Sigmoid colon (tissue), 7 donors: Measurements from ENCODE around the gene QARS1. TPM values are rescaled to one million over a fixed set of nuclear protein-coding genes. Genes with fewer than 3 reads are reported as not detected.
A peak's percentile ranks its signal among the peaks of the same experiment; 100 is the strongest.

ENCODE experiments used
- DNase-seq: peaks from one replicate; pipeline ENCODE4 v3.0.0-alpha.2; 2019
- H3K27ac ChIP-seq, 4 donors: fragments of 200-600 bp; sonication (generic); one replicate each; pipeline ENCODE4 v1.5.1; 2016 to 2019; ENCODE audit warnings: mild to moderate bottlenecking in 1 of 4
- H3K27me3 ChIP-seq, 3 donors: fragments of 200-600 bp; sonication (generic); one replicate each; pipeline ENCODE4 v1.5.1; 2019; ENCODE audit warnings: mild to moderate bottlenecking in 1 of 3
- H3K36me3 ChIP-seq, 4 donors: fragments of 200-600 bp; sonication (generic); one replicate each; pipeline ENCODE4 v1.5.1; 2016 to 2019
- H3K4me1 ChIP-seq, 4 donors: fragments of 200-600 bp; sonication (generic); one replicate each; pipeline ENCODE4 v1.5.1; 2017 to 2019
- H3K4me3 ChIP-seq, 4 donors: fragments of 200-600 bp; sonication (generic); one replicate each; pipeline ENCODE4 v1.5.1; 2017 to 2019; ENCODE audit warnings: mild to moderate bottlenecking in 2 of 4, moderate library complexity in 1 of 4
- H3K9me3 ChIP-seq, 4 donors: fragments of 200-600 bp in 3 of 4; sonication (generic) in 3 of 4; one replicate each; pipeline versions ENCODE4 v1.5.1 to v1.6.1; 2013 to 2019
- CTCF ChIP-seq, 4 experiments: fragments of 450-650 bp in 3 of 4; fragments of 200-600 bp in 1 of 4; IDR thresholded peaks; one replicate each; pipeline ENCODE4 v1.5.1; 2016 to 2019; ENCODE audit warnings: antibody characterized with exemption in 4 of 4, mild to moderate bottlenecking in 3 of 4, moderate library complexity in 2 of 4
- EP300 ChIP-seq, 4 donors: sonication (generic); formaldehyde crosslinking; IDR thresholded peaks; one replicate each; pipeline ENCODE4 v1.6.1; 2017; ENCODE audit warnings: antibody characterized with exemption in 4 of 4
- POLR2A ChIP-seq, 2 donors: fragments of 450-650 bp; IDR thresholded peaks; one replicate each; pipeline ENCODE4 v1.6.1; 2016; ENCODE audit warnings: antibody characterized with exemption in 2 of 2, mild to moderate bottlenecking in 2 of 2, moderate library complexity in 2 of 2
- POLR2AphosphoS5 ChIP-seq, 4 donors: sonication (generic); formaldehyde crosslinking; IDR thresholded peaks; one replicate each; pipeline ENCODE4 v1.6.1; 2017; ENCODE audit warnings: antibody characterized with exemption in 4 of 4
- WGBS, 2 donors: extraction: QIAGEN DNeasy Blood & Tissue Kit; methylation state at CpG; one replicate each; pipeline ENCODE4 v1.1.7; 2013; 5-methylcytosine and 5-hydroxymethylcytosine counted together
- intact Hi-C: fragments of 100-400 bp; cut with DNase I; formaldehyde crosslinking; loops from one replicate; pipeline ENCODE4 v1.15.1; 2023
- polyA plus RNA-seq, 3 donors: library from polyadenylated mRNA; stranded (reverse); fragments of 200-250 nt; gene quantifications; one replicate each; pipeline ENCODE4 v1.2.3, GENCODE V29; 2013
- total RNA-seq, 4 donors: library from RNA; depleted of rRNA; stranded (reverse); fragments of >200 nt; gene quantifications; one replicate each; pipeline ENCODE4 v1.1.0, GENCODE V29; 2016
- donor health status: healthy with polysubstance abuse.
- donor health status: Bipolar disorder and iron deficiency.
- donor health status: healthy.

The QARS1 gene
- 100 to 1,000 TPM; 158 to 262 (median 202) TPM for total RNA-seq
- polyA plus RNA-seq: 100 to 1,000 TPM; 243 to 363 (median 245) TPM

DNA sequence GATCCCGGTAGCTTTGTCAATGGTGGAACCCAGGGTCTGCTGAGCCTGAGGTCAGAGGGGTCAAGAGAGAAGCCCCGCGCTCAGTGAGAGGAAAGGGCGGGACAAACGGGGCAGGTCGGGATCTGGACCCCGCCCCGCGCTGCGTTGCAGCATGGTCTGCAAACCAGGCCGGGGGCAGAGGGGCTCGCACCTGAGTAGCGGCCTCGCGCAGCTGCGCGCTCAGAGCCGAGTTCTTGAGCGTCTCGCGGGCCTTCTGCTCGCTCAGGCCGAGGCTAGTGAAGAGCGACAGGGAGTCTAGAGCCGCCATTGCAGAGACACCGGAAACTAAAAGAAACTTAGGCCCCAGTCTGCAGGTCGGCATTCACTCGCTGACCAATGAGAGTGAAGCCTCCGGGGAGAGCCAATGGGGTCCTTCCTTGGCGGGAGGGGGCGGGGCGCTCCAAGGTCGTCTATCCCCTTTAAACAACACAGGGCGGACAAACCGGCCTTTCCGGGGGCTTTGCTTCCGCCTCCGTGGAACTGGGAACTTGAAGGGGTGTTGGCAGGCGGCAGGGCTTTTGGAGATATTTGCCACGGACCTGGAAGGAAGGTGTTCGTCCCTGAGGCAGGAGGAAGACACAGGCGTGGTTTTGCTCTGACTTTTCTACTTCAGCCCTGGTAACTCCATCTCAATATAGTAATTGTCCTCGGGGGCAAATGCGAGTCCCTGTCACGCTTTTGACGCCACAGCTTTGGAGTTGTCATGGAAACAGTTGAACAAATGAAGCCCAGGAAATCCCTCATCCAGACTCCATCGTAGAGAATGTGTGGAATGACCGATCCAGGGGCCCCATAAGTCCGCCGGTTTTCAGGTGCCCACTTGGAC is at the start of gene QARS1:
Gene QARS1, minus strand, starts transcription at position 331 of the 865 bp plus-strand sequence. Its CDS starts 24 bp downstream, at position 307.
- intact Hi-C loops: no loop called here
- DNase-seq: peak; percentile 97
- H3K27me3 ChIP-seq: no peaks in the 10 kb centered on the region
- H3K9me3 ChIP-seq: no peaks in the 10 kb centered on the region
- peaks cover 0 to 25% (median 21%) of the 10 kb centered on the region in 4 donors for H3K4me1 ChIP-seq
- peak within 1 kb of the TSS; percentile 76 to 80 (median 78) for H3K4me3 ChIP-seq
- peaks cover 26 to 61% (median 52%) of the 10 kb centered on the region in 4 donors for H3K36me3 ChIP-seq
- peak; percentile 34 to 61 for TF ChIP-seq POLR2A (IDR thresholded peaks at IDR 0.05)
- no peak for TF ChIP-seq CTCF (IDR thresholded peaks at IDR 0.05)
- no peak for TF ChIP-seq EP300 (IDR thresholded peaks at IDR 0.05)
- TF ChIP-seq POLR2AphosphoS5 (IDR thresholded peaks at IDR 0.05): peak; percentile 64 to 83 (median 74)
- WGBS, 2 donors: 2 to 3% methylated on average over 50 of the region's 50 CpGs
- peak within 1 kb of the TSS; percentile 82 to 86 (median 83) for H3K27ac ChIP-seq

GRCh38 chr3:49153349-49153912 is 48.9 kb upstream of the QARS1 start:
- Histone ChIP-seq H3K9me3 (no peaks in the 10 kb centered on the region), H3K4me1 (no peaks in the 10 kb centered on the region), H3K27me3 (no peaks in the 10 kb centered on the region), H3K27ac (no peak overlapping the region), H3K4me3 (no peak overlapping the region), H3K36me3 (no peaks in the 10 kb centered on the region)
- WGBS, 2 donors: 90 to 91% methylated on average over 3 of the region's 3 CpGs
- TF ChIP-seq POLR2A (IDR thresholded peaks at IDR 0.05) (no peak), EP300 (IDR thresholded peaks at IDR 0.05) (no peak), CTCF (IDR thresholded peaks at IDR 0.05) (no peak), POLR2AphosphoS5 (IDR thresholded peaks at IDR 0.05) (no peak)
- DNase-seq: no peak
- intact Hi-C loops: no loop called here

DNA sequence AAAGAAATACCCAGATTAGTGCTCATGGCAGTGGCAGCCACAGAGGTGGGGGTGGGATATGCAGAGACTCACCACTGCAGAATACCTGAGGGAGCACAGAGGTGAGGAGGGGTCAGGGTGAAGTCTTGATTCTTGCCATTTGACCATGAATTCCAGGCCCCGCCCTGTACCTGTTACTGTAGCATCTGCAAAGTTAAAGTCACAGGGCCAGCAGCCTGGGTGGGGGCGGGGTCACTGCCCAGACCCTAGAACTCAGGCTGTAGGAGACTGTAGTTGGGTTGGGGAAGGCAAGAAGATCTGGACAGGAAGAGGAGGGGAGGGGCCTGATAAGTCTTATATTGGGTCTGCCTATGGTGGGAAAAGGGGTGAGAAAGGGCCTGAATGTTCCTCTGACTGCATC is 47.1 kb upstream of the QARS1 start:
- 89 to 90% methylated on average over 2 of the region's 2 CpGs for WGBS, 2 donors
- Histone ChIP-seq H3K36me3 (no peaks in the 10 kb centered on the region), H3K27ac (no peak overlapping the region), H3K9me3 (no peaks in the 10 kb centered on the region), H3K27me3 (no peaks in the 10 kb centered on the region), H3K4me1 (no peaks in the 10 kb centered on the region), H3K4me3 (no peak overlapping the region)
- DNase-seq: no peak
- intact Hi-C loops: no loop called here
- TF ChIP-seq POLR2AphosphoS5 (IDR thresholded peaks at IDR 0.05) (no peak), POLR2A (IDR thresholded peaks at IDR 0.05) (no peak), CTCF (IDR thresholded peaks at IDR 0.05) (no peak), EP300 (IDR thresholded peaks at IDR 0.05) (no peak)

DNA sequence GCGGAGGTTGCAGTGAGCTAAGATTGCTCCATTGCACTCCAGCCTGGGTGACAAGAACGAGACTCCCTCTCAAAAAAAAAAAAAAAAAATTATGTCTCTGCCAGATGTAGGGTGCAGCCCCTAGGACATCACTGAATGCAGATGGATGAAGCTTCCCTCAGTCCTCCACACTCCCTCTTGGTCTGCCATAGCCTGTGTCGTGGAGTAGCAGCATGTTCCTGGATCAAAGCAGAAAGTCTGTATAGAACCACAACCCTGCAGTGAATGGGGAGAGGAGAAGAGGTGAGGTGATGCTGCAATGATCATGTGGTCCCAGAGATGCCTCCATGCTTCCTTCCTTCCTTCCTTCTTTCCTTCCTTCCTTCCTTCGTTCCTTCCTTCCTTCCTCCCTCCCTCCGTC is 43.6 kb upstream of the QARS1 start:
- WGBS, 2 donors: 56 to 77% methylated on average over 5 of the region's 5 CpGs
- H3K27me3 ChIP-seq: no peaks in the 10 kb centered on the region
- intact Hi-C loops: no loop called here
- H3K4me3 ChIP-seq: no peak overlapping the region
- DNase-seq: no peak
- no peak overlapping the region for H3K27ac ChIP-seq
- H3K4me1 ChIP-seq: no peaks in the 10 kb centered on the region
- no peak for TF ChIP-seq POLR2A (IDR thresholded peaks at IDR 0.05)
- H3K9me3 ChIP-seq: no peaks in the 10 kb centered on the region
- no peaks in the 10 kb centered on the region for H3K36me3 ChIP-seq

- Histone ChIP-seq H3K4me3 (no peak overlapping the region), H3K9me3 (no peaks in the 10 kb centered on the region), H3K36me3 (no peaks in the 10 kb centered on the region), H3K27ac (no peak overlapping the region), H3K27me3 (no peaks in the 10 kb centered on the region), H3K4me1 (no peaks in the 10 kb centered on the region)
- WGBS, 2 donors: 71 to 81% methylated on average over 3 of the region's 3 CpGs
- intact Hi-C loops: no loop called here
- TF ChIP-seq POLR2AphosphoS5 (IDR thresholded peaks at IDR 0.05) (no peak), CTCF (IDR thresholded peaks at IDR 0.05) (no peak), EP300 (IDR thresholded peaks at IDR 0.05) (no peak), POLR2A (IDR thresholded peaks at IDR 0.05) (no peak)
- no peak for DNase-seq
Observed at GRCh38 chr3:49140080-49140479, 35.5 kb upstream of the QARS1 start.
